Sigmoid colon (tissue), 4 donors: ENCODE data around the gene PARP12.

Experiments
- CTCF ChIP-seq, 4 experiments: fragments of 450-650 bp in 3 of 4; fragments of 200-600 bp in 1 of 4; IDR thresholded peaks; one replicate each; pipeline ENCODE4 v1.5.1; 2016 to 2019; ENCODE audit warnings: antibody characterized with exemption in 4 of 4, mild to moderate bottlenecking in 3 of 4, moderate library complexity in 2 of 4
- EP300 ChIP-seq, 4 donors: sonication (generic); formaldehyde crosslinking; IDR thresholded peaks; one replicate each; pipeline ENCODE4 v1.6.1; 2017; ENCODE audit warnings: antibody characterized with exemption in 4 of 4
- POLR2A ChIP-seq, 2 donors: fragments of 450-650 bp; IDR thresholded peaks; one replicate each; pipeline ENCODE4 v1.6.1; 2016; ENCODE audit warnings: antibody characterized with exemption in 2 of 2, mild to moderate bottlenecking in 2 of 2, moderate library complexity in 2 of 2
- POLR2AphosphoS5 ChIP-seq, 4 donors: sonication (generic); formaldehyde crosslinking; IDR thresholded peaks; one replicate each; pipeline ENCODE4 v1.6.1; 2017; ENCODE audit warnings: antibody characterized with exemption in 4 of 4

DNA sequence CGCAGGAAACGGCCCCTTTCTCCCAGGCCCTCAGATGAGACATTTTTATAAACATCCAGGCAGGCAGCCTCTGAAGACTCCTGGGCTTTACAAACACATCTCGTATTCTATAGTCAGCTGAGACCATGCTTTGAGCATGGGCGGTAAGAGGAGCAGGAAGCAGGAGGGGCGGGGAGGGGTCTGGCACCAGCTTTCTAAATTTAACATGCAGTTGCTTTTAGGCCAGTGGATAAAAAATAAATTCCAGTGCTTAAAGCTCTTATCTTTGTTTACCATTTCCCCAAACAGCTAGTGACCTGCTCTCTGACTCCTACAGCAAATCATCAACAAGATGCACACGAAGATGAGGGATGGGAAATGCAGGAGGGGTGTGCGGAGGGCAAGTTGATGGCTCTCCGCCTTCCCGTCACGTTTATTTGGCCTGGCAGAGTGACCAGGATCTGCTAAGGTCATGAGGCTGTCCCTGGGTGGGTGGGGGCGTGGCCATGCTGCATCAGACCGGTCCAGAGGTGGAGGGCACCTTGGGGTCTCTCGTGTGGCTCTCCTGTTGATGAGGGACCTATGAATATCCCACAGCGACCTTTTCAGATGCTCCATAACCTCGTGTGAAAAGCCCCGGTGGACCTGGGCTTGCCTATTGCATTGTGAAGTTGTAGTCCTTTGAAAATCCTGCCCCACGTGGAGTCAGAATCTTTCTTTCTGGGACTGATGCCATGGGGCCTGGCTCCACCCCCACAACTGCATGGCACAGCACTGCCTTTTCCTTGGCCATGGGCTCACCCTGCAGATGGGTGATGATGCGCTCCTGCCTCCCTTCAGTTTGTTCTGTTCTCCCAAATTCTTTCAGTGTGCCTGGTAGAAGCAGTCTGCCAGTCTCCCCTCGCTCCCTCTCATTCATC lies 67.5 kb downstream of the PARP12 start:
- TF ChIP-seq CTCF (IDR thresholded peaks at IDR 0.05), result no peak
- no peak for TF ChIP-seq POLR2A (IDR thresholded peaks at IDR 0.05)
- TF ChIP-seq POLR2AphosphoS5 (IDR thresholded peaks at IDR 0.05), result no peak
- TF ChIP-seq EP300 (IDR thresholded peaks at IDR 0.05), result no peak
